HG02970 (cell line): ENCODE results near the gene DPP4.

Experiments
- ATAC-seq: cut with Tn5 transposase; IDR thresholded peaks from one replicate; pipeline ENCODE4 v1.9.1; 2021; ENCODE audit warnings: mild to moderate bottlenecking, moderate library complexity, moderate number of reproducible peaks; ENCODE audit not compliant: unreplicated experiment, low FRiP score

DPP4 gene

GRCh38 chr2:162086904-162087303, 12.9 kb upstream of the DPP4 start:
- no peak for ATAC-seq

GRCh38 chr2:162085090-162085891, 11.3 kb upstream of the DPP4 start:
- ATAC-seq, result no peak

GRCh38 chr2:162084536-162084935, 10.5 kb upstream of the DPP4 start:
- no peak for ATAC-seq

GRCh38 chr2:162082681-162083080, 8.7 kb upstream of the DPP4 start:
- no peak for ATAC-seq

- ATAC-seq, result no peak
Observed at GRCh38 chr2:162082036-162082435, 8.0 kb upstream of the DPP4 start.

GRCh38 chr2:162079514-162079913, 5.5 kb upstream of the DPP4 start:
- no peak for ATAC-seq

GRCh38 chr2:162075689-162076132, 1.7 kb upstream of the DPP4 start:
- no peak for ATAC-seq

GRCh38 chr2:162074928-162075688, 1.1 kb upstream of the DPP4 start:
- ATAC-seq, result no peak

GRCh38 chr2:162074632-162074895, 549 bp upstream of the DPP4 start:
- ATAC-seq, result no peak

GRCh38 chr2:162072976-162073887, 783 bp downstream of the DPP4 start:
- no peak for ATAC-seq

GRCh38 chr2:162072181-162072702, 1.8 kb downstream of the DPP4 start:
- ATAC-seq, result peak; percentile 43

- ATAC-seq, result no peak
Observed at GRCh38 chr2:162071001-162071400, 3.0 kb downstream of the DPP4 start.

GRCh38 chr2:162070228-162070936, 3.6 kb downstream of the DPP4 start:
- ATAC-seq, result no peak

GRCh38 chr2:162069267-162069903, 4.6 kb downstream of the DPP4 start:
- ATAC-seq, result no peak

GRCh38 chr2:162067596-162067995, 6.4 kb downstream of the DPP4 start:
- no peak for ATAC-seq

GRCh38 chr2:162065767-162066166, 8.2 kb downstream of the DPP4 start:
- ATAC-seq, result no peak

GRCh38 chr2:162063899-162064298, 10.1 kb downstream of the DPP4 start:
- ATAC-seq, result peak; percentile 45

GRCh38 chr2:162063281-162063680, 10.7 kb downstream of the DPP4 start:
- no peak for ATAC-seq

- no peak for ATAC-seq
Observed at GRCh38 chr2:162062559-162062958, 11.5 kb downstream of the DPP4 start.

- ATAC-seq, result no peak
Observed at GRCh38 chr2:162061021-162061420, 13.0 kb downstream of the DPP4 start.
